Duodenal mucosa (tissue), 2 donors: Measurements from ENCODE around the gene KLHDC3.

Source experiments
- H3K27ac ChIP-seq: one replicate; pipeline ENCODE4 v1.7.0; 2013; ENCODE audit warnings: low read depth, low read length
- H3K27me3 ChIP-seq, 2 donors: one replicate each; pipeline ENCODE4 v1.7.0; 2013; ENCODE audit warnings: low read length in 2 of 2, control low read depth in 1 of 2; ENCODE audit not compliant: insufficient read depth in 2 of 2, control insufficient read depth in 1 of 2
- H3K36me3 ChIP-seq, 2 donors: one replicate each; pipeline ENCODE4 v1.7.0; 2013; ENCODE audit warnings: low read length in 2 of 2, control low read depth in 1 of 2; ENCODE audit not compliant: insufficient read depth in 2 of 2, control insufficient read depth in 1 of 2
- H3K4me1 ChIP-seq, 2 donors: one replicate each; pipeline ENCODE4 v1.7.0; 2013; ENCODE audit warnings: low read length in 2 of 2, control low read depth in 1 of 2; ENCODE audit not compliant: insufficient read depth in 2 of 2, control insufficient read depth in 1 of 2
- H3K4me3 ChIP-seq, 2 donors: one replicate each; pipeline ENCODE4 v1.7.0; 2013; ENCODE audit warnings: low read length in 2 of 2, low read depth in 1 of 2
- H3K9ac ChIP-seq, 2 donors: one replicate each; pipeline ENCODE4 v1.7.0; 2013; ENCODE audit warnings: low read length in 2 of 2, low read depth in 1 of 2
- H3K9me3 ChIP-seq, 2 donors: one replicate each; pipeline ENCODE4 v1.7.0; 2013; ENCODE audit warnings: low read length in 2 of 2, control low read depth in 1 of 2; ENCODE audit not compliant: control insufficient read depth in 1 of 2

Gene KLHDC3

DNA sequence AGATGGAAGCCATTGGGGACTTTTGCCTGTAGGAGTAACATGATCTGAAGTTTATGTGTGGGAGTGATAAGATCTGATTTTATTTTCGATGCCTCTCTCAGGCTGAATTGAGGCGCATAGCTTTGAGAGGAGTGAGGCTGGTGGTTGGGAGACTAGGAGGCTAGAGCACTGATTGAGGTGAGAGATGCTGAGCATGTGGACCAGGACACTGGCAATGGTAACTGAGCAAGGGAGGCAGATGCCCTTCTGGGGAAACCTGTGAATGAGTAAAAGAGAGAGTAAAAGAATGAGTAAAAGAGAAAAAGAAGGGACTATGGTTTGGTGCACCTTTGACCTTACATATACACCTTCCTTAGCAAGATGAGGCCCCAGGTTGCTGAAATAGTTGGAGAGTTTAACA lies 10.4 kb downstream of the KLHDC3 start:
- Histone ChIP-seq H3K27me3 (no peaks in the 10 kb centered on the region), H3K36me3 (peaks cover 30 to 57% of the 10 kb centered on the region in 2 donors), H3K9me3 (no peaks in the 10 kb centered on the region), H3K4me3 (no peak overlapping the region), H3K4me1 (peaks cover 6 to 17% of the 10 kb centered on the region in 2 donors), H3K27ac (no peak overlapping the region), H3K9ac (no peak overlapping the region)

DNA sequence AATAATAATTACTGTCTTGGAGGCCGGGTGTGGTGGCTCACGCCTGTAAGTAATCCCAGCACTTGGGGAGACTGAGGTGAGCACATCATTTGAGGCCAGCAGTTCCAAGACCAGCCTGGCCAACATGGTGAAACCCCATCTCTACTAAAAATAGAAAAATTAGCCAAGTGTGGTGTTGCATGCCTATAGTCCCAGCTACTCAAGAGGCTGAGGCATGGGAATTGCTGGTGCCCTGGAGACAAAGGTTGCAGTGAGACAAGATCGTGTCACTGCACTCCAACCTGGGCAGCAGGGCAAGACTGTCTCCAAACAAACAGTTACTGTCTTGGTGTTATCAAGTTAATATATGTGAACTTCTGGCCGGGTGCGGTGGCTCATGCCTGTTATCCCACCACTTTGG lies 12.3 kb downstream of the KLHDC3 start:
- Histone ChIP-seq H3K4me3 (no peak overlapping the region), H3K9ac (no peak overlapping the region), H3K4me1 (peaks cover 0 to 9% of the 10 kb centered on the region in 2 donors), H3K27me3 (no peaks in the 10 kb centered on the region), H3K27ac (no peak overlapping the region), H3K36me3 (peaks cover 32 to 60% of the 10 kb centered on the region in 2 donors), H3K9me3 (no peaks in the 10 kb centered on the region)

DNA sequence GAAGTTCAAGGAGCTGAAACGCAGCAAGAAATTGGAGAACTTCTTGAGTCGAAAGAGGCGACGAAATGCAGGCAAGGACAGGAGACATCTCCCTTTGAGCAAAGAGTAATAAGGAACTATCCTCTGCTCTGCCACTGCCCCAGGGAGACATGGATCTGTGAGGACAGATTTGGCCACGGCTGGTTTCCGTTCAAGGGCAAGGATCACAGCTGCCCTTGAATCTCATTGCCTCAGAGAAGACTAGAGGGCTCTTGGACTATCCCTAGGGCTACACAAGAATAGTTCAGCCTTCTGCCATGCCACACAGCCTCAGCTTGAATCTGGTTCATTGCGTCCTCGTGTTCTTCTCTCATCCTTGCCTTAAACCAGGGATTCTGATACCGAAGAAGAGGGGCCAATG lies 15.1 kb downstream of the KLHDC3 start:
- H3K4me3 ChIP-seq, result no peak overlapping the region
- H3K4me1 ChIP-seq, result no peaks in the 10 kb centered on the region
- H3K27me3 ChIP-seq, result no peaks in the 10 kb centered on the region
- peaks cover 33 to 71% of the 10 kb centered on the region in 2 donors for H3K36me3 ChIP-seq
- no peak overlapping the region for H3K9ac ChIP-seq
- no peaks in the 10 kb centered on the region for H3K9me3 ChIP-seq
- H3K27ac ChIP-seq, result no peak overlapping the region

DNA sequence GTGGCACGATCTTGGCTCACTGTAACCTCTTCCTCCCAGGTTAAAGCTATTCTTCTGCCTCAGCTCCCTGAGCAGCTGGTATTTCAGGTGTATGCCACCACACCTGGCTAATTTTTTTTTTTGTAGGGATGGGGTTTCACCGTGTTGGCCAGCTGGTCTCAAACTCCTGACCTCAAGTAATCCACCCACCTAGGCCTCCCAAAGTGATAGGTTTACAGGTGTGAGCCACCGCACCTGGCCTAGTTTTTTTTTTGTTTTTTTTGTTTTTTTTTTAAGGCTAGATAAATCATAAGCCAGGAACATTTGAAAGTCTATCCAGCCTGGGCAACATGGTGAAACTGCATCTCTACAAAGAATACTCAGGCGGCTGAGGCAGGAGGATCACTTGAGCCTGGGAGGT lies 18.3 kb downstream of the KLHDC3 start:
- Histone ChIP-seq H3K9ac (no peak overlapping the region), H3K27ac (no peak overlapping the region), H3K4me1 (no peaks in the 10 kb centered on the region), H3K36me3 (peaks cover 34 to 64% of the 10 kb centered on the region in 2 donors), H3K9me3 (no peaks in the 10 kb centered on the region), H3K4me3 (no peak overlapping the region), H3K27me3 (no peaks in the 10 kb centered on the region)

DNA sequence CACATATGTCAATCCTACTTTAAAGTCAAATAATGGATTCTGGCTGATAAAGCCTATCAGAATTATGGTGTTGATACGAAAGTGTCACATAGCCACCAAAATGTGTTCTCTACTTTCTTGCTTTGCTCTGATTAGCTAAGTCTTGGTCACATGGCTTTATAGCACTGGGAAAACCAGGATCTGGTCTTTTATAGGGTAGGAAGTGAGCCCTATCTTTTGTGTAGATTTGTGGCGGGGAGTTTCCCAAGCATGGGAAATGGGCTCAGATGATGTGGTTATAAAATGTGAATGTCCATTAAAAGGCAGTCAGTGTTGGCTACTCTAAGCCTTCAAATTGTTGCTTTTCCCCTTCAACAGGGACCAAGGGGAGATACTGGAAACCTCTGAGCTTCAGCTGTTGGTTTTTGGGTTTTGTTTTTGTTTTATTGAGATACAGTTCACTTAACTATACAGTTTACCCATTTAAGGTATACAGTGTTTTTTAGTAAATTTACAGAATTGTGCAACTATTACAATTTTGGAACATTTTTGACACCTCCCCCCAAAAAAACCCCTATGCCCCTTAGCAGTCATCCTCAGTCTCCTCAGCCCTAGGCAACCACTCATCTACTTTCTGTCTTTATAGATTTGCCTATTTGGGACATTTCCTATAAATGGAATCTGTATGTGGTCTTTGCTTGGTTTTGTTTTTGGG lies 19.6 kb downstream of the KLHDC3 start:
- no peak overlapping the region for H3K4me3 ChIP-seq
- no peaks in the 10 kb centered on the region for H3K9me3 ChIP-seq
- no peak overlapping the region for H3K27ac ChIP-seq
- peaks cover 39 to 64% of the 10 kb centered on the region in 2 donors for H3K36me3 ChIP-seq
- H3K9ac ChIP-seq, result no peak overlapping the region
- H3K27me3 ChIP-seq, result no peaks in the 10 kb centered on the region
- H3K4me1 ChIP-seq, result no peaks in the 10 kb centered on the region

DNA sequence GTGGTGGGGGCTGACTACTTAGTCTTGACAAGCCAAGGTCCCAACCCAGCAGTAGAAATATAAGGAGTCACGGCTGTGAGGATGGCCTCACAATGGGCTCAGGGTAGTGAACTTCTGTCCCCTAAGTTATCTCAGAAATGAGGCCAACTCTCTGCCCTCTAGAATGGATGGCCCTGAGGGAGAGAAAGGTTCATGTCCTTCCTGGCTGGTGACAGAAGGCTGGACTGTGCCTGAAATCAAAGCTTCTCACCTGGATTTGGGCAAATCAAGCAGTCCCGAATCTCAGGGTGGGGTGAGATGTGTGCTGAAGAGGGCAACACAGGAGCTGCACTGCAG lies 20.1 kb downstream of the KLHDC3 start:
- Histone ChIP-seq H3K9me3 (no peaks in the 10 kb centered on the region), H3K36me3 (peaks cover 39 to 64% of the 10 kb centered on the region in 2 donors), H3K4me1 (no peaks in the 10 kb centered on the region), H3K9ac (no peak overlapping the region), H3K27me3 (no peaks in the 10 kb centered on the region), H3K27ac (no peak overlapping the region), H3K4me3 (no peak overlapping the region)

DNA sequence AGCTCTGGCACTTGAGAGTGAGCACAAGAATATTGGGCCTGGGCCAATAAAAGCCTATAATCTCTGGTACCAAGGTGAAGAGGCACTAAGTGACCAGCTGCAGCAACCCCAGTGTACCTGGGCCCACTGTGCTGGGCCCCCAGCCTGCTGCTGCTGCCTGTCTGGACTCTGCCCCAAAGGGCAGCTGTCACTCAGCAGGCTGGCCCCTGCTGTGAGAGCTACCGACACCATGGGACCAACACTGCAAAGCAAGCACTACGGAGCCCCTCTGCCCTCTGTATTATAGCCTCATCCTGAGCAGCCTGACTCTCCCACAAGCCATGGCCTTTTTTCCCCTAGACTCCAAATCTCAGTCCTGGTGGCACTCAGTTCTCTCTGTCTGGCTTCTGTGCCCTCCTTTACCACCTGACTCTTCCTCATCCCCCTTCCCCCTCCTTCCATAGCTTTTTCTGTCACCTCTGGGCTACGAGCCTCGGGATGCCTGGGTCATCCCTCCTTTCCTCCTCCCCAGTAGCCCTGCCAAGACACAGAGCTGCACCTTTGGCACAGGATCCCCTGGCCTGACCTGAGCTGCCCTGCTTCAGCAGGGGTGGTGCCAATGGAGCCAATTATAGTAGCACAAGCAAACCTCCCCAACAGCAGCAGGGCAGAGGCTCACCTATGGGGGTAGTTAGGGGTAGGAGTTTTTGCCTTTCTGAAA lies 21.6 kb downstream of the KLHDC3 start:
- H3K9ac ChIP-seq, result no peak overlapping the region
- no peaks in the 10 kb centered on the region for H3K9me3 ChIP-seq
- H3K4me1 ChIP-seq, result no peaks in the 10 kb centered on the region
- H3K27me3 ChIP-seq, result no peaks in the 10 kb centered on the region
- H3K27ac ChIP-seq, result no peak overlapping the region
- H3K4me3 ChIP-seq, result no peak overlapping the region
- H3K36me3 ChIP-seq, result peaks cover 36 to 65% of the 10 kb centered on the region in 2 donors

DNA sequence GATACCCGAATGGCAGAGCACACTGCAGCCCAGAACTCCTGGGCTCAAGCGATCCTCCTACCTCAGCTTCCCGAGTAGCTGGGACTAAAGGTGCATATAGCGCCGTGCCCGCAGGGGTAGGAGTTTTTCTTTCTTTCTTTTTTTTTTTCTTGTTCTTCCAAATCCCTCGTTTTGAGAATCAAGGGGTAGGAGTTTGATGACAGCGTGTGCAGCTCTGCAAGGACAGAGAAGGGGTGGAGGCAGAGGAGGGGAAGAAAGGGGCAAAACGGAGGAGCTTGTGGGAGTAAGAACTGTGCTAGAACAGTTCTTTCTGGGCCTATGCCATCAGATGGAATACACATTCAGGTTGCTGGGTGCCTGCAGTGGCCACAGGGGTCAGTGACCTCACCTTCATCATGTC lies 22.7 kb downstream of the KLHDC3 start:
- no peak overlapping the region for H3K27ac ChIP-seq
- no peak overlapping the region for H3K9ac ChIP-seq
- no peak overlapping the region for H3K4me3 ChIP-seq
- H3K9me3 ChIP-seq, result no peaks in the 10 kb centered on the region
- H3K4me1 ChIP-seq, result no peaks in the 10 kb centered on the region
- no peaks in the 10 kb centered on the region for H3K27me3 ChIP-seq
- H3K36me3 ChIP-seq, result peaks cover 40 to 67% of the 10 kb centered on the region in 2 donors

DNA sequence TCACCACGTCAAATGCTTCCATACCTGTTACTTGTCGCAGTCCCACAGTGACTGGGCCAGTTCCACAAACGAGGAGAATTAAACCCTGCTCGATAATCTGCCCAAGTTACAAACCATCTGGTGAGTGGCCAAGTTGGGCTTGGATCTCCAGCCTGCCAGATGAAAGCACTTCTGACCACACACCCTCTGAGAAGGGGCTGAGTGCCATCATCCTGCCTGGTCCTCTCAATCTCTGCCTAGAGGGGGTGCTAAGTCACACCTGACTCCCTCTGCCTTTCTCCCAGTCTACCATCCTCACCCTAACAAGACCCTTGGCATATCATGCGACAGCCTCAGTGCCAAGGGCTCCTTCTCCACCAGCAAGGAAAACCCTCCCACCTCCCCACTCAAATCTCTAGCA lies 23.1 kb downstream of the KLHDC3 start:
- peaks cover 40 to 66% of the 10 kb centered on the region in 2 donors for H3K36me3 ChIP-seq
- no peaks in the 10 kb centered on the region for H3K27me3 ChIP-seq
- no peaks in the 10 kb centered on the region for H3K4me1 ChIP-seq
- H3K9me3 ChIP-seq, result no peaks in the 10 kb centered on the region
- H3K9ac ChIP-seq, result no peak overlapping the region
- no peak overlapping the region for H3K27ac ChIP-seq
- H3K4me3 ChIP-seq, result no peak overlapping the region

DNA sequence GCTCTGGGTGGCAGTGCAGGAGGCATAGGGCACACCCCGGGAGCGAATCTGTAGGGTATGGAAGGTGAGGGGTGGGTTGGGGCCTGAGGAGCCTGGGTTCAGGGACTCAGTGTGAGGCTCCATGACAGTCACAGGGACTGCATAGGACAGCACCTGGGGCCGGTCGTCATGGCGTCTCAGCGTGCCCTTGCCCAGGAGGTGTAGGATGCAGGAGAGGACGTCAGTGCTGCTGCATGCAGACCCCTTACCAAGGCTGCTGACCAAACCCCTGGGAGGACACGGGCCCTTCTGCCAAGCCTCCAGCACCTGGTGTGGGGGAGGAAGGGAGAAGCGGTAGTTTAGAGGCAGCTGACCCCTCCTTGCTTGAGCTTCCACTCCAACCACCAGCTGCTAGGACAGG lies 23.7 kb downstream of the KLHDC3 start:
- no peak overlapping the region for H3K4me3 ChIP-seq
- no peaks in the 10 kb centered on the region for H3K9me3 ChIP-seq
- H3K9ac ChIP-seq, result no peak overlapping the region
- no peak overlapping the region for H3K27ac ChIP-seq
- H3K4me1 ChIP-seq, result no peaks in the 10 kb centered on the region
- peaks cover 42 to 66% of the 10 kb centered on the region in 2 donors for H3K36me3 ChIP-seq
- no peaks in the 10 kb centered on the region for H3K27me3 ChIP-seq
